ENCODE results near the gene ESRRG.

Gene ESRRG

DNA sequence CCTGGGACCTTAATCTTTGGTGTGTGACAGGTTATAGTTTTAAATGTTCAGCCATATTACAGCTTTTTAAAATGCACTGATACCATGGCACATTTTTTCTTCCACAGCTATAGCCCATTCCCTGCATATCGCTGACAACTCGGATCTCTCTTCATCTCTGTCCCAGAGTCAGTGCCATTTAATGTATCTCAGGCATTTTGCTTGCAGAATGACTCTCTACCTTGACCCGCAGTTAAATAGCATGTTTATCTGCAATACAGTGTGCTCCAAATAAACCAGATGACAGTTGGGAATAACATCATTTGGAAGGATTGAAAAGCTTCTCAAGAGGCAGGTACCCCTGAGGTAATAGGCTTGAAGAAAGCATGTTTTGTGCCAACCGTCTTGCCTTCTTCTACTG lies 200.2 kb downstream of the ESRRG start:
- no peak for FAIRE-seq
- no peak for DNase-seq (ENCODE audit: low spot score)

DNA sequence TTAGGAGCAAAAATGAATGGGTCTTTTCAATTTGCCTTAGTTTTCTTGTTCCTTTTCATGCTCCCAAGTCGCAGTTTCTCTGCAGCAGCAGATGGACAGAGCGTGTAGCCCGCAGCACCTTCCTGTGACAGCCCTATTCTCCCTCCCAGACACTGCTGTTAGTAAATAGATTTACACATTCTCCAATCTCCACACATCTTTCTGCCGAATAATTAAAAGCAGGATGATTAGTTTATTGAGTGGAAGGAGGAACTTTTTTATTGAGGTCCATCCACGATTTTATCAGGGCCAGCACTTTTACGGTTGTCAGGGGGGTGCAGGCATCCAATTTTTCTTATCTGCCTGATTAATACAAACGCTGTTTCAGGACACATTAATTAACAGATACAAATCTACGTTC lies 201.8 kb downstream of the ESRRG start:
- FAIRE-seq = no peak
- no peak for DNase-seq (ENCODE audit: low spot score)

DNA sequence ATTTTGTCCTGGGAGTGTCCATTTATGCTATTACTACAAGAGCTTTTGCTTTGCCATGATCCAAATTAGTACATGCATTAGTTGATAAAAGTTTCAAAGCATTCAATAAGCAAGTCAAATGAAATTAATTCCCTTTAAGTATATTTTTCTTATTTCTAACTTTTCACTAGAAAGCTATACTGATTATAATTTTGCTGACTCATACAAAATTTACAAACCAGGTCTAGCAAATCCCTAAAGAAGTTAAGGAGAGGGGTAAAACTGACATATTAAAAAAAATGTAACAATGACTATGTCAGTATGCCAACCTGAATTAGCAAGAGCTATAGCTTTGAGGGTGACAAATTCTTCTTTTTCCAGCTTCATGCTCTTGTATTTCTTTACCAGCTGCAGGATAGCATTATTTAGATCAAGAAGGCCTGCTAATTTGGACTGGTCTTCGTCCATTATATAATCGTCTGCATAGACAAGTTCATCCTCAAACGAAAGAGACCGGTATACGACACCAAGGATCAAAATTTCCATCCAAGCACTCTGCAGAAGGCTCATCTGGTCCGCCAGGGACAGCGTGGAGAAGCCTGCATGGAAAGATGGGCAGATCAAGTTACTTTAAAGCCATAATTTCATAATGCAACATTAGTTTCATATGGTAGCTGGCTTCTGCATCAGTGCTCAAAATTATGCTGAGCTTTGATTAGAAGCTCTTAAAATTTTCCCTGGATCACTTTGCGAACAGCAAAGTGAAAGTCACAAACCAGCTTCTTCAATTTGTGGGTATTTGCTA lies 204.2 kb downstream of the ESRRG start:
- DNase-seq (ENCODE audit: low spot score) (no peak), FAIRE-seq (no peak)

DNA sequence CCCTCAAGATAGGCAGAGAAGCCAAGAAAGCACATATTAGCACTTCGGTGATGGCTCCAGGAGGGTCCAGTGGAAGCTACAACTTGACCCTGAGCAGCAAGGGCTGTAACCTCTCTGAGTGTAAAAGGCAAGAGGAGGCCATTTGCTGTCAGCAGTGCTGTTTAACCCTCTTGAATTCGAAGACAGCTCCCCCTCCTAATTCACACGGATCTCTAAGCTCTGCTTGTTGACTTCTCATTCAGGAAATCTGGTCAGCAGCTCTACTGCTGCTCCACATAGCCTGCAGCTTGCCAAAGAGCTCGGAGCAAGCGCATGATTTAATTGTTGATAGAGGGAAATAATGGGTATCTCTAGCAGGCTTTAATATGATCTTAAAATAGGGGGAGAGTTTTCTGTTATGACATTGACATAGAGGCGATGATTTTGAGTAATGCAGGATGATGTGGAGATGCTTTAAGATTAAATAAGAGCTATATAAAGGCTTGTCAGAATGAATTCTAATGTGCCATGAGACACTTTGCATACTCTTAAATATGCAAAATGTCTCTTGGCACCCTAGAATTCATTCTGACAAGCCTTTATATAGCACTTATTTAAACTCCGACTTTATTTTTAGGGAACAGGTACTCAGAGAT lies 220.6 kb downstream of the ESRRG start:
- DNase-seq (ENCODE audit: low spot score) (no peak), FAIRE-seq (no peak)

DNA sequence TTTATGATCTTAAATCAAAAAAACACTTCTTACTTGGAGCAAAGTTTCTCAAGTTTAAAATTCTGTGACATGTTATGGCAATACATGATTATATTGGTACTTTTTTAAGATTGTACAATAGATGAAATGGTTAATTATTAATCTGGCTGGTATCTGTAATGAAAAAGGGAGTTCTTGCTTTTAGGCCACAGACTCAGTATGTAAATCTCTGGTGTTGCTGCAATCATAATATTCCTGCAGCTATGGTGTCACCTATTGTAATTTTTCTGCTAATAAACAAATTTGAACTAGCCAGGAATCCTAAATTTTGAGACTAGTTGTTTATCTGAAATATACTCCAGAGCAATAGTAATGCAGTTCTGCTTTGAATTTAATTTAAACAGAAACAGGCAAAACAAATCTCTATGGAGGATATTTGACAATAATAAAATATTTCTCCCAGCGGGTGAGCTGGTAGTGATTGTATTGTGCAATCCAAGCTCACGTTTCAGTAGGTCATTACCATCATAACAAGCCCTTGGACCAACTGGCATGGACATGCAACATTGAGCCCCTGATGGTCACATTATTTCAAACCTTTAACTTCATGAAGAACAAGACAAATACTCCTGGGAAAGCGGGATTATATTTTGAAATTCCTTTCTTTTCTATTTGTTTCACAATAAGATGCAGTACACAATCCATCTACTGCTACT lies 222.8 kb downstream of the ESRRG start:
- DNase-seq (ENCODE audit: low spot score) (no peak), FAIRE-seq (no peak)

DNA sequence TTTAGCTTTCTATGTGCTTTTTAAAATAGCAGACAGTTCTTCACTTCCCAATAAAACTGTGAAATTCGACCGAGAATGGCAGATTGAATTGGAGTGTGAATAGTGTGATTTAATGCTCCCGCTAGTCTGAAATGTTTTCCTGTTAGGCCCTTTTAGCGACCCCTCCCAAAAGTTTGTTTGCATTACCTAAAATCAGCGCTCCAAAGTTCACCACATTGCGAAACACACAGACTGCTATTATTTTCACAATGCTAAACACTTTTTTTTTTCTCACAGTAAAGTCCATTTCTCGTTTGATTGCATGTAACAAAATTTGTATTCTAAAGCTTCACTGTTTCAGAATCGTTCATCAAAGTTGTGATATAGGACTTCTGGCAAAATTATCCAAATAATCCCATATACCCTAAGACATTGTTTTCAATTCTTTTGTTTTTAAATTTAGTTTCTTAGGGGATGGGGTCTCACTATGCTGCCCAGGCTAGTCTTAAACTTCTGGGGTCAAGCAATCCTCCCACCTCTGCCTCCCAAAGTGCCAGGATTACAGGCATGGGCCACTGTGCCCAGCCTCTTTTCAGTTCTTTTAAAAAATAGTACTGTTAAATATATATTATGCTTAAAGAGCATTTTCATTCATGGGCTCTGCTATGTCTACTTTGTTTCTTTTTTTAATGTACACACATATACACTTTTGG lies 223.5 kb downstream of the ESRRG start:
- FAIRE-seq (no peak), DNase-seq (ENCODE audit: low spot score) (no peak)

DNA sequence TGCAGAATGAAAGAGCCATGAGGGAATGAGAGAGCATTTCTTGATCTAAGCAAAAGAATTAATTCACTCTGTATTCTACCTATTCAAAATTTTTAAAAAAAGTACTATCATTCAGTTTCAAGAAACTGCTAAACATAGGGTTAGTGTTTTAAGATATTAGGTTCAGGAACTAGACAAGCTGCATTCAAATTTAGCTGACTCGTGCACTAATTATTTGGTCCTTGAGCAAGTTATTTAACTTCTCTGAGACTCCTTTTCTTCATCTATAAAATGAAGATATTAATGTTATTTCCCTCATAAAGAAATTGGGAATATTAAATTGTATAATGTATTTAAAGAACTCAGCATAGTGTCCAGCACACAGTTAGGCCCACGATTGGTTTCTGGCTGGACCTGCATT lies 225.0 kb downstream of the ESRRG start:
- DNase-seq (ENCODE audit: low spot score) = no peak
- no peak for FAIRE-seq

DNA sequence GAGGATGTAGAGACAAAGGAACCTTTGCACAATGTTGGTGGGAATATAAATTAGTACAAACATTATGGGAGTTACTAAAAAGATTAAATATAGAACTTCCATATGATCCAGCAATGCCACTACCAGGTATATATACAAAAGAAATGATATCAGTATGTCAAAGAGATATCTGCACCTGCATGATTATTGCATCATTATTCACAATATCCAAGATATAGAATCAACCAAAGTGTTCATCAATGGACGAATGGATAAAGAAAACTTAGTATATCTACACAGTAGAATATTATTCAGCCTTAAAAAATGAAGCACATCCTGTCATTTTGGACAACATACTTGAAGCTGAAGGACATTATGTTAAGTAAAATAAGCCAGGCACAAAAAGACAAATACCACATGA lies 238.2 kb downstream of the ESRRG start:
- no peak for DNase-seq (ENCODE audit: low spot score)
- no peak for FAIRE-seq

DNA sequence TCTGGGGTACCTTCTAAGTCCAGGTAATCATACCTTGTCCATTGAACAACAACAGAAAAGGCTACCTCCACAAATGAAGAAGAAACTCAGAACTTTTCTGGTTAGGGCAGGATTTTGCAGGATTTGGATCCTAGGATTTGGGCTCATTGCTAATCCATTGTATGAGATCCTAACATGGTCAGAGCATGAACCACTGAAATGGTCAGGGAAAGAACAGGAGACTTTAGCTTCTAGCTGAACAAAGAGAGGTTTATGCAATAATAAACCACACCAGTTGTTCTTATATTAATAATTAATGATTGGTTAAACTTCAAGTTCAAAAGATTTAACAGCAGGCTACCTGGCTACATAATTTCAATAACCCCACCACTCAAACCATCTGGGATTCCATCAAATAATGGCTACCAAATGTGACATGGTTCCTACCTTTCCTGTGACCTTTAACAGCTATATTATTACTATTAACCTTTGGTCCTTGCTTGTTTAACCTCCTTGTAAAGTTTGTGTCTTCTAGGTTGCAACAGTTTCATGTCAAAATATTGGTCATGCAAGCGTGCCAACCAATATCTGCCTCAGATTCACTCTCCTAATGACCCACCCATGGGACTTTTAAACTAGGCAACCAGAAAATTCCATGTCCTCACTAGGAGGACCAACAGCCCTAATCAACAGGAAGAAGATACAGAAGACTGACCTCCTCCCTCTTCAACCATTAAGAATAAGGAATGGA lies 239.4 kb downstream of the ESRRG start:
- FAIRE-seq = no peak
- no peak for DNase-seq (ENCODE audit: low spot score)

DNA sequence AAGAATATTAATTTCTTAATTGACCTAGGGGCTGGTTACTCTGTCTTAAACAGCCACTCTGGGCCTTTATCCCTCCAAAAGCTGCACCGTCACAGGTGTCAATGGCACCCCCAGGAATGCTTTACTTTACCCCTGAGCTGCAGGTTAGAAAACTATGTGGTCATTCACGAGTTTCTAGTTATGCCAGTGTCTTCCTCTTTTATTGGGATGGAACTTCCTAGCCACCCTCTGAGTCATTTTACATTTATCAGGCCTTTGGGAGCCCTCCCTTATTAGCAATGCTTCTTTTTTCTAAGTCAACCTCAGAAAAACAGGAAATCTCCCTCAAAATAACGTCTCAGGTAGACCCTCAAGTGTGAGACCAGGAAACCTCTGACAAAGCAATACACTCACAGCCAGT lies 240.6 kb downstream of the ESRRG start:
- DNase-seq (ENCODE audit: low spot score) (no peak), FAIRE-seq (no peak)

DNA sequence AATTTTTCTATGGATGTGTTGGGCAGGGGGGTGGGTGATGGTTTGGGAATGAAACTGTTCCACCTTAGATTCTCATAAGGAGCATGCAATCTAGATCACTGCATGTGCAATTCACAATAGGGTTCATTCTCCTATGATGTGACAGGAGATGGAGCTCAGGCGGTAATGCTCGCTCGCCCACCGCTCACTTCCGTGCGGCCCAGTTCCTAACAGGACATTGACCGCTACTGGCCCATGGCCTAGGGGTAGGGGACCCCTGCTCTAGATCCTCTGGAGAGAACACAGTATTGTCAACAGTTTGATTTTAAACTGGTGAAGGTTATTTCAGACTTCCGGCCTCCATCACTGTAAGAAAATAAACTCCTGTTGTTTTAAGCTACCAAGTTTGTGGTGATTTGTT lies 245.0 kb downstream of the ESRRG start:
- DNase-seq (ENCODE audit: low spot score) (no peak), FAIRE-seq (no peak)

DNA sequence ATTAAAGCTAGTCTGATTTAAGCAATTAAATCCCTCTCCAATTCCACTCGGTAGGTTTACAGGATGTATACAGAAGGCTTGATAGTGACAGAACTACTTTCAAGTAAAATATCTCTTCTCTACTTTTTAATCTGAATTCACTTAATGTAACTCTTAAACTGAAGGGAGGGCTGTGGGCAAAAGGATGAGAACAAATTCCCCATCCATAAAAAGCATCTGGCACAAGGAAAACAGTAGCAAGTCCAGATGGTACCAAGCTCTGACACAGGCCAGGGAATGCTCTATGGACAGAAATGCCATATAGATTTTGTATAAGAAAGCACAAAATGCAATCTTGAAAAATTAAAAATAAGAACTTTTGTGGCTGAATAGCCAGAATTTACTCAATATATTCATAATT lies 246.9 kb downstream of the ESRRG start:
- FAIRE-seq (no peak), DNase-seq (ENCODE audit: low spot score) (no peak)

DNA sequence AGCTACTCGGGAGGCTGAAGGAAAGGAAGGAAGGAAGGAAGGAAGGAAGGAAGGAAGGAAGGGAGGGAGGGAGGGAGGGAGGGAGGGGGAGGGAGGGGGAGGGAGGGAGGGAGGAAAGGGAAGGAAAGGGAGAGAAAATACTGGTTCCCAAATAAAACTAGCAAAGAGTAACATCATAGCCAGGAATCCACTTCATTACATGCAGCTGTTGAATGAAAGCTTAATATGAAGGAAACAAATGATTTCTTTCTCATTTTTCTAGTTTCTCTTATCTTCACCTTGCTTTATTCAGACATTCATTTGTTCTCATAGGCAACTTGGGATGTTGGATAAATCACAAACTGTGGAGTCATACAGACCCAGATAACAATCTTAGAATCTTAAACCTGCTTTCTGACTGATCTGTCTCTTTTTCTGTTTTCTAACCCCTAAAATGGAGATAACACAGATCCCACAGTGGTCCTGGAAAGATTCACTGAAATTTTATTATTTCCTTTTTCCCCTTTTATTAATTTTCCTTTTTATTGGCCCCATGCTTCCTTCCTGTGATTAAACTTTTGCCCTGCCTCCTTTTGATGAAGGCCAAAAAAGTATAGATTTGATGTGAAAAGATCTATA lies 247.5 kb downstream of the ESRRG start:
- DNase-seq (ENCODE audit: low spot score) (no peak), FAIRE-seq (no peak)

DNA sequence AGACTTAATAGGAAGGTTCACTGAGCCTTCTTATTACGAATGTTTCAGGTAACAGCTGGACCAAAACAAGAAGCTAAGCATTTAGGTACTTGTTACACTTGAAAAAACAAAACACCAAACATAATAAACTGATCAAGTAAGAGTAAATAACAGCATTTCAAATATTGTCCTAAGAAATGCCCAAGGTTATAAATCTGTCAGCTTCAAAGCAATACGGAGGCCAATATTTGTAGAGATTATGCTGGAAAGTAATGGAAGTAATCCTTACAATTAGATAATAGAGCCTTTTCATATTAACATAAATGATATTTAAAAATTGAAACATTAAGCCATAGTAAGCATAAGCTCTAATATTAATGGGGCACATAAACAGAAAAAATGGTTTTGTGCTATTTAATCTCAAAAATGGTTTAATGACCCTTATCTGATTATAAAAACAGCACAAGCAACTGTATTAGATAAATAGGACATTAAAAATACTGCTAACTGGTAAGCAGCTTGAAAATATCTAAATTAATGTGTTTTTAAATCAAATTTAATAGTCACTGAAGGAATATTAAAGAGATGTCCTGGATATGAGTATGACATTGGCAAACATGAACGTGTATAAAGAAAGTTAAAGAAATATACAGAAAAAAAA lies 256.9 kb downstream of the ESRRG start:
- FAIRE-seq = no peak
- no peak for DNase-seq (ENCODE audit: low spot score)

DNA sequence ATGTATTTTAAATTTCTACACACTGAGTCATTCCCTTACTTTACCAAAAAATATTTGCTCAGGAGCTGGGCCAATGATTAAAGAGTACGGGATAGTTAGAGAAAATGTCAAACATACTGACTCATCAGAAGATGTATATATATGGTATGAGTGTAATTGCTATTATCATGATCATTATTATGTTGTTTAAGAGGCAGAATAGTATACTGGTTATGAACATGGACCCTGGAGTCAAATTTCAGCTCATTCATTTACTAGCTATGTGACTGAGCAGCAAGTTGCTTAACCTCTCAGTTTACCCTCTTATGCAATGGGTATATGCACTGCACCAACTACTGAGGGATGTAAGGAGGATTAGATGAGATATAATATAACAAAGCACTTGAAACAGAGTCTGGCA lies 258.7 kb downstream of the ESRRG start:
- FAIRE-seq = peak; percentile 99

DNA sequence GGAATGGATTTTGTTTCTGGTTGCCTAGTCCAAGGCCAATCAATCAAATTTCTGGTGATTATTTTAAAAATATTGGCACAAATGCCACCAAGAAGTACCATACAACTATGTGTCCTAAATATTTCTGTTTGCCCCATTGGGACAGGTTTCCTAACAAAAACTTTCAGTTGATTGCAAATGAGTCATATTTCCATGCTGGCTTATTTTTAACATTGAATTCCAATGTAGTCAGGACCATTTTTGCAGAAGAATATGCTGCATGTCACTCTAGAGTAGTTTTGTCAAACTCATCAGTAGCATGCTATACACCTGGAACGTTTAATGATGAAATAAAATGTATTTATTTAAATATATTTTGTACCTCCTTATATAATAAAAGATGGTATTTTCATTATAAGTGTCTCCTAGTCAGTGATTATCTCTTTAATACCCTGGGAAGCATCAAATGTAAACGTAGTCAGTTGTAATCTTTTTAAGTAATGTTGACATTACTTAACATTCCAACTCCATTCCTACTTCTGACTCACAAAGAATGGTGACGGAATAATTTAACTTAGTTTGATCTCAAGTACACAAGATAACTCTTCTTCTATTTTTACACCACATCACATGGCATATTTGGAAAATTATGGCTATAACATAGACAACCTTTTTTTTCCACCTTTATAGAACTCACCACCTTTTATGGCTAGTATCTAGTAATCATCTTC lies 261.0 kb downstream of the ESRRG start:
- peak; percentile 74 for FAIRE-seq
- peak; percentile 47 for DNase-seq (ENCODE audit: low spot score)

More for the DNA sequence above, 258.7 kb downstream of the ESRRG start:
- peak; percentile 97 for DNase-seq (ENCODE audit: low spot score)

DNA sequence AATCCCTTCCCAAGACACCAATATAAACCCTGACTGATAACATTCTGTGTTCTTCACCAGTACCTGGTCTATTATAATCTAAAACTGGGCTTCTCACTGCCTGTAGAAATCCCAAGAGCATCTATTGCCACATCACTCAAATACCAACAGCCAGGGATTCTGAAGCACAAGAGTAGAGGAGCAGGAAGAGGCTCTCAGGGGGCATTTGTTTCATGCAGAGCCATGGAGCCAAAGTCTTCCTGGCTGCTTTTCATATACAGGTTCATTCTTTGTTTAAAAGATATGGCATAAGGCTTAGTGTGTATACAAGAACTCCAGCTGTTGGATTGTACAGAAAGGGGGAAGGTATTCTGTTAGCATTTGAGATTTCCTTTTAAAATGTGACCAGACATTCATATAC lies 261.8 kb downstream of the ESRRG start:
- DNase-seq (ENCODE audit: low spot score) = no peak
- FAIRE-seq = no peak

DNA sequence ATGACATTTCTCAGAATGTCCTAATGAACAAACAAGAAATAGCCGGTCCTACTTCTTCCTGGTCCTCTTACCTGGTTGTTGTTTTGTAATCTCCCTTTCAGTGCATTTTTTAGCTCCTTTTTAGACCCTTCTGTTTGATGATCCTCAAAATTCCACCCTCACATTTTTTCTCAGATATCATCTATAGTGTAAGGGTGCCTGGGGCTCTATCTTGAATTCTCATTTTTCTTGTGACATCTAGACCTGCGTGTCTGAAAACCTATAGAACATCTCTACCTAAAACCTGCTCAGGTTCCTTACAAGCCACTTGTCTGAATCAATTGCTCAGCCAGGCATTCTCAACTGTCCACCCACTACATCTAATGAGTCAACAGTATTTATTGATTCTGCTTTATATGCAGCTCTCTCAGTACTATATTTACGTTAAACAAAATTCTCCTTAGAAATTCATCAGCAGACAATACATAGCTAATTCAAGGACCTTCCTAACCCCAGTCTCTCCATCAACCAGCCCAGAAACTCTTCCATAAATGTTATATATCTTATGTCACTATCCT lies 263.5 kb downstream of the ESRRG start:
- FAIRE-seq = no peak
- DNase-seq (ENCODE audit: low spot score) = no peak

DNA sequence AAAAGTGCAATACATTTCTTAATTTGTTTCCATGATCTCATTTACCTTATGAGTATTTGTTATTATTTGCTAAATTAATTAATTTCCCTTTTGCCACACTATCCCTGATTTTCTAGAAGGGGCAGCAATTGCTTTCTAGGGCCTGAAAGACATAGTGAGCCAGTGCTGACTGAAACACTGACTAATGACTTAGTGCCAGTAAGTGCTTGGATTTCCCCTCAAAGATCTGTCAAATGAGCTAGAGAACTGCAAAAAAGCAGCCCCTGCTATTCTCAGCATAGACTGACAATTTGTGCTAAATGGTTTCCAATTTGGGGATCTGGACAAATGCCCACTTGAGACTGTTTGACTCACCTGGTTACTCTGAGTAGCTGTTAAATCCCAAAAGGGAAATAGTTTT lies 264.4 kb downstream of the ESRRG start:
- DNase-seq (ENCODE audit: low spot score) (no peak), FAIRE-seq (no peak)
